Kidney capillary endothelial cell (primary cell): Measurements from ENCODE around the gene DNAJA1.
"Not testable (repeated sequence)": the region's sequence is repeated elsewhere in the genome, so short reads cannot be mapped to it uniquely, and the experiment has no call there.

Source experiments
- DNase-seq: peaks from one replicate; pipeline ENCODE4 v3.0.0-alpha.2; 2018; ENCODE audit warnings: low spot score

The DNAJA1 gene

DNA sequence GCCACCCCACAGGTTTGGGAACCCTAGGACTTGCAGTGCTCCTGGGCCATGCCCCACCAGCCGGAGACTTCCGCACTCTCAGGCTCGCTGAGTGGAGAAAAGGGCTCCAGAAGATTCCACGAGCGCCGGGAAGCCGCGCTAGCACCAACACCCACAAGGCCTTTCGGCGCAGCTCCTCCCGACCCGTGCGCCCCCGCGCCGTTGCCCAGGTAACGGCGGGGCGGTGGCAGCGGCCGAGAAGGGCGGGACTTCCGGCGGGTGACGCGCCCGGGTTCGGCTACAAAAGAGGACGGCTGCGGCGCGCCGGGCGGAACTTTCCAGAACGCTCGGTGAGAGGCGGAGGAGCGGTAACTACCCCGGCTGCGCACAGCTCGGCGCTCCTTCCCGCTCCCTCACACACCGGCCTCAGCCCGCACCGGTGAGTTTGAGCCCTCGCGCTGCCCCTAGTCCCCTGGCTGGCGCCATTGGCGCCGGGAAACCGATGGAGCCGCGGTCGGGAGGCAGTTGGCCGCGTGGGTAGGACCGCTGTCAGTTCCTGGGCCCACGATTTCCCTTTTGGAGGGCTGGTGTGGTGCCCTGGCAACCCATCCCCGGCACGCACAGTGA is at the start of gene DNAJA1:
TSS of gene DNAJA1 (plus strand) at position 308 of the 606 bp plus-strand sequence. CDS start 1,212 bp downstream, outside the sequence.
- peak; percentile 94 for DNase-seq

- DNase-seq = no peak
Measured at GRCh38 chr9:32978051-32978450, 47.0 kb upstream of the DNAJA1 start.

DNA sequence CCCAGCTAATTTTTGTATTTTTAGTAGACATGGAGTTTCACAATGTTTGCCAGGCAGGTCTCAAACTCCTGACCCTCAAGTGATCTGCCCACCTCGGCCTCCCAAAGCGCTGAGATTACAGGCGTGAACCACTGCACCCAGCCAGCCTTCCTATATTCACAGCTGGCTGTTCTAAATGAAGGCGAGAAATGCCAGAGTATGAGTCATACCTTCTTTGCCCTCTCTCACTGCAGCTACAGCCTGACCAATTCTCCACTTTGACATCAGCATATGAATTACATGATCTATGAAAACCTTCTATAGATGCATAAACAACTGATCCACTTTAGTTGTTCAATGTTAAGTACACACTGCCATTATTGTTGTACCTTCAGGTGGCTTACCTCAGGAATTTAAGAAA is 38.1 kb upstream of the DNAJA1 start:
- no peak for DNase-seq

GRCh38 chr9:32989660-32990059 is 35.4 kb upstream of the DNAJA1 start:
- no peak for DNase-seq

- DNase-seq = no peak
Measured at GRCh38 chr9:32991897-32992594, 33.0 kb upstream of the DNAJA1 start.

- no peak for DNase-seq
Measured at GRCh38 chr9:32992595-32993238, 32.4 kb upstream of the DNAJA1 start.

GRCh38 chr9:33000682-33001055 is 24.4 kb upstream of the DNAJA1 start:
- not testable (repeated sequence) for DNase-seq

GRCh38 chr9:33005335-33005734 is 19.7 kb upstream of the DNAJA1 start:
- DNase-seq = not testable (repeated sequence)

DNA sequence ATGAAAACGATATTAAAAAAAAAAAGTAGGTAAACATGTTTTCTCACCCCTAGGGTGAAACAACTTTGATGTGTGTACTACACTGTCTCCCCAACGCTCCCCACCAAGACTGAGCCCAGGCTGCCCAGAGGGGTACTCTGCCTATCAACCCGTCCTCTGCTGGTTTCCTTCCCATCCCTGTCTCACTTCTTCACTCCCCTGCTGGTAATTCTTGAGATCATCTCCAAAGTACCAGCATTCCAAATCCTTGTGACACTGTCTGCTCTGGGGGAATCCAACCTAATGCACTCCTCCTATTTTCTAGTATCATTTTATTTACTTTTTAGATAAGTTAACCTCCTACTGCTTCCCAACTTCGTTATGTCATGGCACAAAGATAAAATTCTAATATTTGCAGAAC is 17.3 kb upstream of the DNAJA1 start:
- DNase-seq = no peak

GRCh38 chr9:33011831-33012230 is 13.2 kb upstream of the DNAJA1 start:
- no peak for DNase-seq

DNA sequence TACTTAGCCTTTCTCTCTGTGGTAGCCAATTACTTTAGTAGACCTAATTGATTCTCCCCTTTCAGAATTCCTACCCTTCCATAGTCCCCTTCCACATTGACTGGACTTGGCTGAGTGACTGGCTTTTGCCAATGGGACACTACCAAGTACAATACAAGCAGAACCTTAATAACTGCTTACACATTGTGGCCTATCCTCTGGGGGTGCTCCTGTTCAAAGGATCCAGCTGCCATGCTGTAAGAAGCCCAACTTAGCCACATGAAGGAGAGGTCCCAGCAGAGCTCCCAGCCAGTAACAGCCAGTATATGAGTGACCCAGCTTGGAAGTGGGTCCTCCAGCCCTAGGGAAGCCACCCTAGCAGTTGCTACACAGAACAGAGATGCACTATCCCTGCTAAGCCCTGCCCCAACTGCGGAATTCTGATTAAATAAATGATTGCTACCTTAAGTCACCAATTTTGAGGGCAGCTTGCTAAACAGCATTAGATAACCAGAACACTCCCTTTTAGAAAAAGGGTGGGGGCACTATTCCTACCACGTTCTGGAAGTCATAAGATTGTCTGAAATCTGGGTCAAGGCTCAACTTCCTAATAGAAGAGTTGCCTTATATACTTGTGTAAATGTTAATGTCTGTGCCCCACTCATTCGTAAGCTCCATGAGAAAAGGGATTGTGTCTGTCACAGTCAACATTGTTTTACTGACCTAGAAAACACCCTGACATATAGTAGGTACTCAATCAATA is 12.6 kb upstream of the DNAJA1 start:
- no peak for DNase-seq

DNA sequence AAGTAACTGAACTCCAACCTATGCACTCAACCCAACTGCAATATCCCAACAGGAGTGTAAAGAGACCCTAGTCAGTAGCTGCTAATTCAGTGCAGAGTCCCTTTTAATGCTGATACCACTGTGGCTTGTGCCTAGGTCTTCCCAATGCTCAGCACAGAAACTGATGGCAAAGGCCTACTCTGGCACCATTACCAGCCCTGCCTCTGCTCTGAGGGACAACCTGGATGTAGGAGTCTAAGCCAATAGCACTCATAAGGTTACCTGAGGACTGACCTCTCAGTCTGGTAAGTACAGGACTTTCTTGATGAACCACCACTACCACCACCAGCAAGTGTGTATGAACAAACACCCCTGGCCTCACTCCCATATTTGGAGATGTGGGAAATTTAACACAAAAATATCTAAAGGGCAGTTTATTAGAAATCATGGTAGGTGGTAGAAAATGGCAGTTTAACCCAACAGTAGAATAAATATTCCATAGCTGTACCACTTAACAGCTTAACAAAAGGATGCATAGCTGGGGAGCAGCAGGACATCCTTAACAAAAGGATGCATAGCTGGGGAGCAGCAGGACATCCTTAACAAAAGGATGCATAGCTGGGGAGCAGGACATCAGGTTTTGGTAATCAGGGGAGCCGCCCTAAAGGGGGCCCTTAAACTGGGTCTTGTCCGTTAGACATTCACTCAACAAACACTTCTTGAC is 11.0 kb upstream of the DNAJA1 start:
- DNase-seq = no peak

- no peak for DNase-seq
Measured at GRCh38 chr9:33014665-33015014, 10.4 kb upstream of the DNAJA1 start.

- no peak for DNase-seq
Measured at GRCh38 chr9:33017283-33018041, 7.6 kb upstream of the DNAJA1 start.

DNA sequence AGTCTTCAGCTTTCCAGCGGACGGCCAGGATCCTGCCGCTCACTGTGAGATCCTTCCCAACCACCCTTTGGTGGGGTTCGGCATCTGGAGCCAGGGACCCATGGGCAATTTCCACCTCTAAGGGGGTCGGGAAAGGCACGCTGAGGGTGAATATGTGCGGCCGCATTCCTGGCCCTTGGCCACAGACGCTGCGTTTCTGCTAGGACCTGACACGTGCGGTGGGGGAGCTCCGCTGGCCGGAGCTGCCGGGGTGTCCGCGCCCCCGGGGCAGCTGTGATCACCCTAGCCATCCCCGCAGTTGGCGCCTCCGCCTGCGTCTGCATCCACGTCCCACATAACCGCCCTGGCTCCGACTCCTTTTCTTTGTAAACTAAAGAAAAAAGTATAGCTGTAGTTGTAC is 5.3 kb upstream of the DNAJA1 start:
- DNase-seq = no peak

GRCh38 chr9:33022303-33022702 is 2.8 kb upstream of the DNAJA1 start:
- DNase-seq = no peak

DNA sequence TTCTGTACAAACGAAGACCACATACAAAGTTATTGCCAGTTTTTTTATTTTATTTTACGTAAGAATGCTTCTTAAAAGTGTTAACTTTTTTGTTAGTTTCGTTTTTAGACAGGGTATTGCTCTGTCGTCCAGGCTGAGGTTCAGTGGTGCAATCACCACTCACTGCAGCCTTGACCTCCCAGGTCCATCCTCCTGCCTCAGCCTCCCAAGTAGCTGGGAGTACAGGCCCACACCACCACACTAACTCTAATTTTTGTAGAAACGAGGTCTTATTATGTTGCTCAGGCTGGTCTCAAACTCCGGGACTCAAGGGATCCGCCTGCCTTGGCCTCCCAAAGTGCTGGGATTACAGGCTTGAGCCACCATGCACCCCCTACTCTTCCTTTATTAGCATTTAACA is 2.3 kb upstream of the DNAJA1 start:
- DNase-seq = no peak

DNA sequence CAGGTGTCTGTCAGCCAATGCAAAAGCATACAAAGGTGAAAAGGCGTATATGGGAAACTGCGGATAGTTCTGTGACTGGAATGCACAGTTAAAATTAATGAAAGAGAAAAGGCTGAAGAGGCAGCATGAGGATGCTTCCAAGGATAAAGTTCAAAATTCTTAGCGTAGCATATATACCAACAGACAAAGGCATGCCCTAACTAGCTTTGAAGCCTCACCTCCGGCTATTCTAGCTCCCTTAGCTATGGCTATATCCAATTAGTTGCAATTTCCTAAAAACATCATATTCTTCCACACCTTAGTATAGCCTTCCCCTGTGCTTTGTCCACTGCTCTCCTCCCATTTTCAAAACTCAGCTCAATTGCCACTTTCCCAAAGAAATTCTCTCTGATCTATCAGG is 1.4 kb upstream of the DNAJA1 start:
- DNase-seq = no peak

GRCh38 chr9:33024126-33024965 is 727 bp upstream of the DNAJA1 start:
- no peak for DNase-seq

- no peak for DNase-seq
Measured at GRCh38 chr9:33025572-33026342, 684 bp downstream of the DNAJA1 start.
